Stomach (tissue), 9 donors: ENCODE data around the gene TCF7L1. TPM values are rescaled to one million over a fixed set of nuclear protein-coding genes. Genes with fewer than 3 reads are reported as not detected.

Experiments used
- DNase-seq, 2 donors: peaks; one replicate each; pipeline versions ENCODE4 v3.0.0 to v3.0.0-alpha.2; 2013 to 2019
- H3K27ac ChIP-seq, 5 donors: fragments of 200-600 bp in 4 of 5; sonication (generic) in 4 of 5; one replicate each; pipeline ENCODE4 v1.5.1; 2013 to 2019; ENCODE audit warnings: mild to moderate bottlenecking in 1 of 5, moderate library complexity in 1 of 5
- H3K27me3 ChIP-seq, 3 donors: fragments of 200-600 bp; sonication (generic); one replicate each; pipeline ENCODE4 v1.5.1; 2017 to 2019; ENCODE audit warnings: mixed run types in 1 of 3
- H3K36me3 ChIP-seq, 4 donors: fragments of 200-600 bp; sonication (generic); 1 replicate in 3 of 4; 2 replicates in 1 of 4; pipeline ENCODE4 v1.5.1; 2016 to 2019
- H3K4me1 ChIP-seq, 4 donors: fragments of 200-600 bp; sonication (generic); one replicate each; pipeline ENCODE4 v1.5.1; 2016 to 2019
- H3K4me3 ChIP-seq, 4 donors: fragments of 200-600 bp; sonication (generic) in 3 of 4; one replicate each; pipeline ENCODE4 v1.5.1; 2016 to 2019; ENCODE audit warnings: mild to moderate bottlenecking in 1 of 4
- H3K9me3 ChIP-seq, 4 donors: fragments of 200-600 bp; sonication (generic); one replicate each; pipeline ENCODE4 v1.5.1; 2016 to 2019
- CTCF ChIP-seq, 7 experiments: fragments of 450-650 bp in 4 of 7; fragments of 200-600 bp in 3 of 7; sonication (generic) in 3 of 7; IDR thresholded peaks; one replicate each; pipeline ENCODE4 v1.5.1; 2016 to 2019; ENCODE audit warnings: antibody characterized with exemption in 7 of 7, control low read depth in 2 of 7, mild to moderate bottlenecking in 1 of 7
- EP300 ChIP-seq: sonication (generic); formaldehyde crosslinking; IDR thresholded peaks from one replicate; pipeline ENCODE4 v1.6.1; 2017; ENCODE audit warnings: antibody characterized with exemption
- POLR2A ChIP-seq, 4 donors: fragments of 450-650 bp; IDR thresholded peaks; one replicate each; pipeline ENCODE4 v1.6.1; 2016; ENCODE audit warnings: antibody characterized with exemption in 4 of 4, control low read depth in 2 of 4, mild to moderate bottlenecking in 1 of 4, moderate library complexity in 1 of 4
- POLR2AphosphoS5 ChIP-seq, 3 donors: sonication (generic); formaldehyde crosslinking; IDR thresholded peaks; one replicate each; pipeline ENCODE4 v1.6.1; 2016; ENCODE audit warnings: antibody characterized with exemption in 3 of 3
- WGBS, 5 donors: extraction: QIAGEN DNeasy Blood & Tissue Kit in 3 of 5; methylation state at CpG; one replicate each; pipeline versions ENCODE4 v1.1.5 to v1.1.7; 2013 to 2018; 5-methylcytosine and 5-hydroxymethylcytosine counted together
- intact Hi-C: fragments of 100-400 bp; cut with DNase I; formaldehyde crosslinking; loops from one replicate; pipeline ENCODE4 v1.15.1; 2023; ENCODE audit warnings: low total_unique reads
- polyA plus RNA-seq, 3 donors: library from polyadenylated mRNA; stranded (reverse); fragments of 200-250 nt; gene quantifications; one replicate each; pipeline ENCODE4 v1.2.3, GENCODE V29; 2013
- total RNA-seq, 5 donors: library from RNA; depleted of rRNA; stranded (reverse); fragments of >200 nt; gene quantifications; one replicate each; pipeline versions ENCODE4 v1.1.0 to v1.2.3, GENCODE V29; 2014 to 2016
- donor health status: healthy with polysubstance abuse.
- donor health status: Bipolar disorder and iron deficiency.
- donor health status: healthy.

The TCF7L1 gene
- total and polyA plus RNA-seq, 8 donors = 0.45 to 8.3 (median 4.9) TPM; not detected in 1

GRCh38 chr2:85276571-85277118 is 143.5 kb downstream of the TCF7L1 start:
- H3K4me1 ChIP-seq = peaks cover 19 to 39% (median 30%) of the 10 kb centered on the region in 4 donors
- TF ChIP-seq EP300 = no peak
- no peak for TF ChIP-seq POLR2A (IDR thresholded peaks at IDR 0.05)
- no peak for TF ChIP-seq CTCF (IDR thresholded peaks at IDR 0.05)
- TF ChIP-seq POLR2AphosphoS5 (IDR thresholded peaks at IDR 0.05) = no peak
- 60 to 77% (median 71%) methylated on average over 14 of the region's 14 CpGs for WGBS, 5 donors

GRCh38 chr2:85277416-85278158 is 144.4 kb downstream of the TCF7L1 start:
- Histone ChIP-seq H3K27me3 (no peaks in the 10 kb centered on the region), H3K27ac (peak overlapping the region in 4 of 5 donors; percentile 45 to 76 (median 70)), H3K4me3 (no peak overlapping the region), H3K4me1 (peaks cover 19 to 44% (median 30%) of the 10 kb centered on the region in 4 donors), H3K9me3 (no peaks in the 10 kb centered on the region), H3K36me3 (no peaks in the 10 kb centered on the region)
- WGBS, 5 donors = 30 to 65% (median 45%) methylated on average over 15 of the region's 15 CpGs
- DNase-seq = peak in 1 of 2 donors; percentile 92
- intact Hi-C loops = no loop called here
- no peak for TF ChIP-seq POLR2A (IDR thresholded peaks at IDR 0.05)
- peak; percentile 55 to 71 (median 64) for TF ChIP-seq POLR2AphosphoS5 (IDR thresholded peaks at IDR 0.05)

More at GRCh38 chr2:85276571-85277118, 143.5 kb downstream of the TCF7L1 start:
- Histone ChIP-seq H3K9me3 (no peaks in the 10 kb centered on the region), H3K27me3 (no peaks in the 10 kb centered on the region), H3K36me3 (no peaks in the 10 kb centered on the region), H3K27ac (peak overlapping the region in 4 of 5 donors; percentile 45 to 76 (median 70)), H3K4me3 (peak overlapping the region in 1 of 4 donors; percentile 1)
- no peak for DNase-seq
- intact Hi-C loops = no loop called here

- intact Hi-C loops = no loop called here
- WGBS, 5 donors = 65 to 82% (median 74%) methylated on average over 2 of the region's 2 CpGs
- no peak for DNase-seq
- Histone ChIP-seq H3K36me3 (no peaks in the 10 kb centered on the region), H3K27ac (peak overlapping the region in 2 of 5 donors; percentile 68 to 76), H3K4me1 (peaks cover 19 to 44% (median 30%) of the 10 kb centered on the region in 4 donors), H3K27me3 (no peaks in the 10 kb centered on the region), H3K4me3 (no peak overlapping the region), H3K9me3 (no peaks in the 10 kb centered on the region)
- no peak for TF ChIP-seq CTCF (IDR thresholded peaks at IDR 0.05)
- TF ChIP-seq POLR2AphosphoS5 (IDR thresholded peaks at IDR 0.05) = no peak
- no peak for TF ChIP-seq EP300
- no peak for TF ChIP-seq POLR2A (IDR thresholded peaks at IDR 0.05)
These were observed 145.2 kb downstream of the TCF7L1 start for GRCh38 chr2:85278361-85278760.

GRCh38 chr2:85281553-85281952 is 148.4 kb downstream of the TCF7L1 start:
- intact Hi-C loops = no loop called here
- WGBS, 5 donors = 80 to 95% (median 90%) methylated on average over 6 of the region's 6 CpGs
- no peak for TF ChIP-seq POLR2A (IDR thresholded peaks at IDR 0.05)
- no peak for TF ChIP-seq CTCF (IDR thresholded peaks at IDR 0.05)
- TF ChIP-seq POLR2AphosphoS5 (IDR thresholded peaks at IDR 0.05) = no peak
- TF ChIP-seq EP300 = no peak
- Histone ChIP-seq H3K27me3 (no peaks in the 10 kb centered on the region), H3K4me3 (no peak overlapping the region), H3K27ac (no peak overlapping the region), H3K4me1 (peaks cover 19 to 37% (median 27%) of the 10 kb centered on the region in 4 donors), H3K36me3 (no peaks in the 10 kb centered on the region), H3K9me3 (no peaks in the 10 kb centered on the region)
- DNase-seq = no peak
